Mammary epithelial cell (primary cell): ENCODE results near the gene NPHP4.

Experiments
- CTCF ChIP-seq, 2 donors: IDR thresholded peaks in 1 of 2; conservative IDR thresholded peaks in 1 of 2; 2 replicates each; pipeline ENCODE4 v1.5.1; 2011 to 2012; ENCODE audit warnings: inconsistent platforms in 2 of 2, low read length in 2 of 2, mild to moderate bottlenecking in 2 of 2, control low read depth in 1 of 2, low read depth in 1 of 2; ENCODE audit not compliant: insufficient read depth in 1 of 2; ENCODE audit errors: extremely low read depth in 1 of 2
- EZH2 ChIP-seq: IDR thresholded peaks from 2 replicates; pipeline ENCODE4 v1.6.1; 2012; ENCODE audit warnings: low read length, inconsistent platforms, borderline replicate concordance

GRCh38 chr1:6016191-6016865 lies 24.1 kb upstream of the NPHP4 start:
- TF ChIP-seq CTCF (conservative IDR thresholded peaks at IDR 0.05 in 1 of 2, IDR thresholded peaks at IDR 0.05 in 1 of 2; ENCODE audit: extremely low read depth in 1 of 2, insufficient read depth in 1 of 2, low read depth in 1 of 2, low read length in 2 of 2): no peak
- no peak for TF ChIP-seq EZH2
